ENCODE data around the gene GYS1. TPM values are rescaled to one million over a fixed set of nuclear protein-coding genes. Genes with fewer than 3 reads are reported as not detected.
A peak's percentile ranks its signal among the peaks of the same experiment; 100 is the strongest.

GYS1 gene
- total RNA-seq, 1 experiment from 2014 or later = 20.2 TPM

GRCh38 chr19:48990400-48990799 is 2.7 kb downstream of the GYS1 start:
- BruUV-seq (replicated peaks) = no TSS peak
- intact Hi-C loops (cut with micrococcal nuclease; ENCODE audit: unreplicated experiment) = no loop called here
- POLR2A ChIA-PET = no interaction called here
- DNase-seq (ENCODE audit: low read depth, low spot score) (no peak), ATAC-seq (no peak)
- Histone ChIP-seq H3K27me3 (ENCODE audit: control insufficient read depth, insufficient read depth, low read length) (no peaks in the 10 kb centered on the region), H3K36me3 (ENCODE audit: control insufficient read depth, insufficient read depth, low read length) (peaks cover 8% of the 10 kb centered on the region; the same call in 1 of the 2 replicates), H3K4me3 (ENCODE audit: low read depth in 2 of 2, low read length in 2 of 2) (no peak overlapping the region), H3K9me3 (ENCODE audit: control insufficient read depth, insufficient read depth, low read depth, low read length) (no peaks in the 10 kb centered on the region), H3K27ac (ENCODE audit: low read length) (no peak overlapping the region), H3K4me1 (ENCODE audit: control insufficient read depth, insufficient read depth, low read length) (no peaks in the 10 kb centered on the region)
- CTCF ChIA-PET = no interaction called here
- in situ Hi-C loops (cut with HindIII; ENCODE audit: low pct_unique_long_range_greater_than_20kb, low sequenced_read_pairs) = no loop called here
- TF ChIP-seq POLR2AphosphoS5 (IDR thresholded peaks at IDR 0.05; ENCODE audit: low read depth, low read length) (no peak), TCF7L2 (IDR thresholded peaks at IDR 0.05; ENCODE audit: low read depth, low read length) (no peak), CTCF (IDR thresholded peaks at IDR 0.05) (no peak), SIN3A (IDR thresholded peaks at IDR 0.05; ENCODE audit: borderline replicate concordance, insufficient read depth, low read depth, low read length) (no peak), REST (IDR thresholded peaks at IDR 0.05; ENCODE audit: insufficient read depth in 1 of 2, low read depth in 2 of 2, low read length in 1 of 2) (no peak)

GRCh38 chr19:48989701-48990291 is 3.3 kb downstream of the GYS1 start:
- in situ Hi-C loops (cut with HindIII; ENCODE audit: low pct_unique_long_range_greater_than_20kb, low sequenced_read_pairs) (no loop called here), intact Hi-C loops (cut with micrococcal nuclease; ENCODE audit: unreplicated experiment) (no loop called here)
- H3K4me3 ChIP-seq (ENCODE audit: low read depth in 2 of 2, low read length in 2 of 2) = no peak overlapping the region
- H3K9me3 ChIP-seq (ENCODE audit: control insufficient read depth, insufficient read depth, low read depth, low read length) = no peaks in the 10 kb centered on the region
- no peak overlapping the region for H3K27ac ChIP-seq (ENCODE audit: low read length)
- DNase-seq (ENCODE audit: low read depth, low spot score) (no peak), ATAC-seq (no peak)
- H3K27me3 ChIP-seq (ENCODE audit: control insufficient read depth, insufficient read depth, low read length) = no peaks in the 10 kb centered on the region
- CTCF ChIA-PET = no interaction called here
- BruUV-seq (replicated peaks) = TSS peak; percentile 63
- POLR2A ChIA-PET = interaction anchor here (0.6 kb wide), 1 partner anchor 65 kb away, joined by 6 read pairs; no protein-coding TSS in a partner anchor
- no peak for TF ChIP-seq SIN3A (IDR thresholded peaks at IDR 0.05; ENCODE audit: borderline replicate concordance, insufficient read depth, low read depth, low read length)
- TF ChIP-seq POLR2AphosphoS5 (IDR thresholded peaks at IDR 0.05; ENCODE audit: low read depth, low read length) = no peak
- TF ChIP-seq REST (IDR thresholded peaks at IDR 0.05; ENCODE audit: insufficient read depth in 1 of 2, low read depth in 2 of 2, low read length in 1 of 2) = no peak
- no peak for TF ChIP-seq TCF7L2 (IDR thresholded peaks at IDR 0.05; ENCODE audit: low read depth, low read length)
- no peak for TF ChIP-seq CTCF (IDR thresholded peaks at IDR 0.05)
- peaks cover 8% of the 10 kb centered on the region; the same call in 1 of the 2 replicates for H3K36me3 ChIP-seq (ENCODE audit: control insufficient read depth, insufficient read depth, low read length)
- no peaks in the 10 kb centered on the region for H3K4me1 ChIP-seq (ENCODE audit: control insufficient read depth, insufficient read depth, low read length)

All from Panc1 (cell line).